ENCODE data around the gene CEP85. TPM values are rescaled to one million over a fixed set of nuclear protein-coding genes. Genes with fewer than 3 reads are reported as not detected.

CEP85 gene
- total RNA-seq, 1 experiment from 2014 or later, result 11.1 TPM

DNA sequence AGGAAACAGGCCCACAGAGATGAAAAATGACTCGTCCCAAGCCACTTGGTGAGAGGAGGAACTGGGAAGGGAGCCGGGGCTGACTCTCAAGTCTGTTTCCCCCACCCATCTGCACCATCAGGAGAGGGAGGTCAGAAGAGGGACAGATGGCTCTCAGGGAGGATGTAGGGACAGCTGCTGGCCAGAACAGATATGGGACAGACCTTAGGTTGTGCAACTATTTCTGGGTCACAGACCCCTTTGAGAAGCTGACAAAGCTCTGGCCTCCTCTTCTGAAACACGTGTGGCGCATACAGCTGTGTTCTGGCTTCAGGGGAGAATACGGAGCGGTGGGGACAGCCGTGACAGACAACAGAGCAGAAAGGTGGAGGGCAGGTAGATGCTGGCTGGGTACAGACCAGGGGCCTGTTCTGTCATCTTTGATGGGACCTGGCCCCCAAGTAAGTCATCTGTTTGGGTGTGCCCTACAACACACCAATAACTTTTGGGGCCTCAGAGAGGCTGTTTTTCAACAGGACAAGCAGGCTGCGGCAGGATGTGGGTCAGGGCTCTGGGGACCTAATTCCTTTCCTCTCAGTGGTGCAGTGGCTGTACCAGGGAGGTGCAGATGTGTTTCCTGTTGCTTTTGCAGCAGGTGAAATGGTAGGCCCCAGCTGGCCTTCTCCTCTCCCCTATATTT lies 53.2 kb downstream of the CEP85 start:
- no peak overlapping the region for H3K4me3 Mint-ChIP-seq (ENCODE audit: unreplicated experiment)
- BruUV-seq (replicated peaks), result no TSS peak
- CTCF ChIA-PET, result interaction anchor here (1.5 to 2.6 kb wide), 2 partner anchors 110 to 130 kb away, joined by 3 to 16 read pairs; no protein-coding TSS in a partner anchor
- peaks cover 26% of the 10 kb centered on the region for H3K4me1 Mint-ChIP-seq (ENCODE audit: insufficient read depth, unreplicated experiment)
- no peak overlapping the region for H3K27ac Mint-ChIP-seq (ENCODE audit: low read depth, unreplicated experiment)
- TF ChIP-seq, protein P1, sequence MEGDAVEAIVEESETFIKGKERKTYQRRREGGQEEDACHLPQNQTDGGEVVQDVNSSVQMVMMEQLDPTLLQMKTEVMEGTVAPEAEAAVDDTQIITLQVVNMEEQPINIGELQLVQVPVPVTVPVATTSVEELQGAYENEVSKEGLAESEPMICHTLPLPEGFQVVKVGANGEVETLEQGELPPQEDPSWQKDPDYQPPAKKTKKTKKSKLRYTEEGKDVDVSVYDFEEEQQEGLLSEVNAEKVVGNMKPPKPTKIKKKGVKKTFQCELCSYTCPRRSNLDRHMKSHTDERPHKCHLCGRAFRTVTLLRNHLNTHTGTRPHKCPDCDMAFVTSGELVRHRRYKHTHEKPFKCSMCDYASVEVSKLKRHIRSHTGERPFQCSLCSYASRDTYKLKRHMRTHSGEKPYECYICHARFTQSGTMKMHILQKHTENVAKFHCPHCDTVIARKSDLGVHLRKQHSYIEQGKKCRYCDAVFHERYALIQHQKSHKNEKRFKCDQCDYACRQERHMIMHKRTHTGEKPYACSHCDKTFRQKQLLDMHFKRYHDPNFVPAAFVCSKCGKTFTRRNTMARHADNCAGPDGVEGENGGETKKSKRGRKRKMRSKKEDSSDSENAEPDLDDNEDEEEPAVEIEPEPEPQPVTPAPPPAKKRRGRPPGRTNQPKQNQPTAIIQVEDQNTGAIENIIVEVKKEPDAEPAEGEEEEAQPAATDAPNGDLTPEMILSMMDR (IDR thresholded peaks at IDR 0.05; ENCODE audit: unreplicated experiment), result no peak
- H3K36me3 Mint-ChIP-seq (ENCODE audit: insufficient read depth, unreplicated experiment), result peaks cover 7% of the 10 kb centered on the region
- POLR2A ChIA-PET, result interaction anchor here (0.6 kb wide), 1 partner anchor 50 kb away, joined by 5 read pairs; no protein-coding TSS in a partner anchor
- no peak for DNase-seq (ENCODE audit: unreplicated experiment)
- H3K9me3 Mint-ChIP-seq (ENCODE audit: unreplicated experiment), result no peaks in the 10 kb centered on the region
- H3K27me3 Mint-ChIP-seq (ENCODE audit: insufficient read depth, unreplicated experiment), result no peaks in the 10 kb centered on the region
- intact Hi-C loops (cut with micrococcal nuclease), result no loop called here

DNA sequence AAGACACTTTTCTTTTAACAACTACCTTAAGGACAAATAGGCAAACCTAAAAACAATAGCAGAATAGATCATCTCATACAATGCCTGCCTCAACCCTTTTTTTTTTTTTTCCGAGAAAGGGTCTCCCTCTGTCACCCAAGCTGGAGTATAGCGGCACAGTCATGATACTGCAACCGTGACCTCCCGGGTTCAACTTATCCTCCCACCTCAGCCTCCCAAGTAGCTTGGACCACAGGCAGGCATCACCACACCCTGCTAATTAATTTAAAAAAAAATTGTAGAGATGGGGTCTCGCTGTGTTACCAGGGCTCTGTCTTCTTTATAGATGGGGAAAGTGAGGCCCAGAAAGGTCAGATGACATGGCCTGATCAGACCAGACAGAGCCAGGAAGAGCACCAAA lies 53.8 kb downstream of the CEP85 start:
- ChIA-PET POLR2A (interaction anchor here (0.6 to 1.7 kb wide), 3 partner anchors 10 to 52 kb away, joined by 3 to 7 read pairs (median 5); no protein-coding TSS in a partner anchor), CTCF (interaction anchor here (1.1 to 1.7 kb wide), 2 partner anchors 12 to 16 kb away, joined by 3 to 5 read pairs; no protein-coding TSS in a partner anchor)
- BruUV-seq (replicated peaks), result no TSS peak
- Mint-ChIP-seq H3K27ac (ENCODE audit: low read depth, unreplicated experiment) (no peak overlapping the region), H3K36me3 (ENCODE audit: insufficient read depth, unreplicated experiment) (peaks cover 5% of the 10 kb centered on the region), H3K27me3 (ENCODE audit: insufficient read depth, unreplicated experiment) (no peaks in the 10 kb centered on the region), H3K4me1 (ENCODE audit: insufficient read depth, unreplicated experiment) (peaks cover 24% of the 10 kb centered on the region), H3K9me3 (ENCODE audit: unreplicated experiment) (no peaks in the 10 kb centered on the region), H3K4me3 (ENCODE audit: unreplicated experiment) (no peak overlapping the region)
- intact Hi-C loops (cut with micrococcal nuclease), result no loop called here
- TF ChIP-seq, protein P1 (IDR thresholded peaks at IDR 0.05; ENCODE audit: unreplicated experiment), result no peak
- DNase-seq (ENCODE audit: unreplicated experiment), result no peak

DNA sequence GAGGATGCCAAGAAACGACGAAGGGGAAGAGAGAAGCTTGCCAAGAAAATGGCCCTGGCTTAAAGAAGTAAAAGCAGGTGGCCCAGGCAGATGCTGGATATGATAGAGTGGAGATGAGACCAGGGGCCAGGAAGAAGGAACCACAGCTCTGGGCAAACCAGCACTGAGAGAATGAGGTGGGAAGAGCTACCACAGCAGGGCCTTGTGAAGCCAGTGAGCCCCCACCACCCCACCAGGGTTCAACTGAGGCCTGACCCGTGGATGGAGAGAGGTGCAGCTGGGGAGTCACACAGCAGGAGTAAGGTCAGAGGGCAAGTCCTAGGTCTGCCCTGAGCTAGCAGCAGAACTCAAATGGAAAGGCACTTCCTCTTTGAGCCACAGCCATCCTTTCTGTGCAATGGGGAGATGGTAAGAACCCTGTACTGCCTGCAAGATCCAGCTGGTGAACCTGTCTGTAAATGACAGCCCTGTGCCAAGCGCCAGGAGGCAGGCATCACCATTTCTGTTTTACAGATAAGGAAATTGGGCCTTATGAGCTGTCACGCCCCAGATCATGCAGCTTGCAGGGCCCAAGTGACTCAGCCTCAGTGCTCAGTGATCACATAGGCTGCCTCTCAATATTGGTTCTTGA lies 54.4 kb downstream of the CEP85 start:
- H3K9me3 Mint-ChIP-seq (ENCODE audit: unreplicated experiment), result no peaks in the 10 kb centered on the region
- intact Hi-C loops (cut with micrococcal nuclease), result no loop called here
- TF ChIP-seq, protein P1 (IDR thresholded peaks at IDR 0.05; ENCODE audit: unreplicated experiment), result no peak
- POLR2A ChIA-PET, result interaction anchor here (0.8 to 2.6 kb wide), 3 partner anchors 9 to 53 kb away, joined by 3 to 9 read pairs (median 7); partner anchors contain the start of gene SH3BGRL3
- no TSS peak for BruUV-seq (replicated peaks)
- no peaks in the 10 kb centered on the region for H3K27me3 Mint-ChIP-seq (ENCODE audit: insufficient read depth, unreplicated experiment)
- no peak overlapping the region for H3K4me3 Mint-ChIP-seq (ENCODE audit: unreplicated experiment)
- no peak for DNase-seq (ENCODE audit: unreplicated experiment)
- no peak overlapping the region for H3K27ac Mint-ChIP-seq (ENCODE audit: low read depth, unreplicated experiment)
- peaks cover 5% of the 10 kb centered on the region for H3K36me3 Mint-ChIP-seq (ENCODE audit: insufficient read depth, unreplicated experiment)
- CTCF ChIA-PET, result interaction anchor here (0.6 to 1.7 kb wide), 5 partner anchors 13 to 129 kb away, joined by 3 to 5 read pairs (median 3); no protein-coding TSS in a partner anchor
- H3K4me1 Mint-ChIP-seq (ENCODE audit: insufficient read depth, unreplicated experiment), result peaks cover 18% of the 10 kb centered on the region

Measured in MCF 10A (cell line).